GM23248 (cell line): ENCODE data around the gene TMEM250. TPM values are rescaled to one million over a fixed set of nuclear protein-coding genes. Genes with fewer than 3 reads are reported as not detected.
A peak's percentile ranks its signal among the peaks of the same experiment; 100 is the strongest.

Experiments used
- DNase-seq: peaks from one replicate; pipeline ENCODE4 v3.0.0-alpha.2; 2015
- H2AFZ ChIP-seq: fragments of 200-600 bp; sonication (generic); 2 replicates; pipeline ENCODE4 v1.6.1; 2016; ENCODE audit warnings: antibody characterized with exemption
- H3F3A ChIP-seq: fragments of 200-600 bp; sonication (generic); 2 replicates; pipeline ENCODE4 v1.6.1; 2016; ENCODE audit warnings: mild to moderate bottlenecking, antibody characterized with exemption, mixed run types; ENCODE audit not compliant: insufficient read depth
- H3K27ac ChIP-seq: fragments of 200-600 bp; sonication (generic); 2 replicates; pipeline ENCODE4 v1.5.1; 2016; ENCODE audit warnings: mild to moderate bottlenecking
- H3K27me3 ChIP-seq: fragments of 200-600 bp; sonication (generic); replicated peaks from 2 replicates; pipeline ENCODE4 v1.6.1; 2016; ENCODE audit warnings: mild to moderate bottlenecking; ENCODE audit not compliant: insufficient read depth
- H3K36me3 ChIP-seq: fragments of 200-600 bp; sonication (generic); 2 replicates; pipeline ENCODE4 v1.6.1; 2016; ENCODE audit warnings: low read depth, mild to moderate bottlenecking
- H3K4me1 ChIP-seq: fragments of 200-600 bp; sonication (generic); 2 replicates; pipeline ENCODE4 v1.6.1; 2016; ENCODE audit warnings: mild to moderate bottlenecking; ENCODE audit not compliant: insufficient read depth
- H3K4me2 ChIP-seq: fragments of 200-600 bp; sonication (generic); one replicate; pipeline ENCODE4 v1.6.1; 2016; ENCODE audit warnings: mild to moderate bottlenecking; ENCODE audit not compliant: unreplicated experiment
- H3K4me3 ChIP-seq: fragments of 200-600 bp; sonication (generic); 2 replicates; pipeline ENCODE4 v1.5.1; 2016; ENCODE audit warnings: mild to moderate bottlenecking
- H3K79me2 ChIP-seq: fragments of 200-600 bp; sonication (generic); 2 replicates; pipeline ENCODE4 v1.6.1; 2016; ENCODE audit warnings: mild to moderate bottlenecking; ENCODE audit not compliant: insufficient read depth
- H3K9ac ChIP-seq: fragments of 200-600 bp; sonication (generic); 2 replicates; pipeline ENCODE4 v1.6.1; 2016; ENCODE audit warnings: mild to moderate bottlenecking
- H3K9me2 ChIP-seq: fragments of 200-600 bp; sonication (generic); 2 replicates; pipeline ENCODE4 v1.6.1; 2016; ENCODE audit warnings: mixed run types, mild to moderate bottlenecking, moderate library complexity; ENCODE audit not compliant: insufficient read depth
- H3K9me3 ChIP-seq: fragments of 200-600 bp; sonication (generic); one replicate; pipeline ENCODE4 v1.6.1; 2017; ENCODE audit warnings: low read depth
- H4K20me1 ChIP-seq: fragments of 200-600 bp; sonication (generic); 2 replicates; pipeline ENCODE4 v1.6.0; 2016; ENCODE audit not compliant: insufficient read depth
- EZH2 ChIP-seq: fragments of 200-600 bp; sonication (generic); IDR thresholded peaks from 2 replicates; pipeline ENCODE4 v1.6.1; 2018; ENCODE audit warnings: antibody characterized with exemption, mild to moderate bottlenecking; ENCODE audit not compliant: insufficient read depth, poor library complexity, severe bottlenecking
- EZH2phosphoT487 ChIP-seq: fragments of 200-600 bp; sonication (generic); IDR thresholded peaks from 2 replicates; pipeline ENCODE4 v1.6.1; 2018; ENCODE audit warnings: antibody characterized with exemption, moderate library complexity, mild to moderate bottlenecking, low read depth; ENCODE audit not compliant: insufficient read depth
- WGBS, 2 experiments: methylation state at CpG; one replicate each; pipeline ENCODE4 v1.1.6; 2015 to 2017; ENCODE audit warnings: low lambda C conversion rate in 2 of 2, low coverage in 1 of 2; ENCODE audit errors: missing lambda C conversion rate in 2 of 2; 5-methylcytosine and 5-hydroxymethylcytosine counted together
- in situ Hi-C: fragments of 300-500 bp; cut with MboI; formaldehyde crosslinking; loops from 2 replicates; pipeline ENCODE4 v1.15.0; 2020
- polyA plus RNA-seq: library from polyadenylated mRNA; unstranded; fragments of >200 nt; fragmentation: Nextera tagmentation; extraction: Ambion mirVana; gene quantifications from 2 replicates; pipeline ENCODE4 v1.2.1, GENCODE V29; 2016
- total RNA-seq: library from RNA; depleted of rRNA; stranded (reverse); fragments of >200 nt; shearing (Covaris generic); gene quantifications from 2 replicates; pipeline ENCODE4 v1.2.3, GENCODE V29; 2014; rRNA removed

Gene TMEM250
- total RNA-seq = 69.7 and 94.0 TPM in 2 replicates
- 25.2 and 25.9 TPM in 2 replicates for polyA plus RNA-seq

- Histone ChIP-seq H3K4me1 (peaks cover 5% of the 10 kb centered on the region; the same call in 1 of the 2 replicates), H3K9ac (peak within 1 kb of the TSS; percentile 84), H3K9me3 (no peaks in the 10 kb centered on the region), H3F3A (no peaks in the 10 kb centered on the region), H3K36me3 (no peaks in the 10 kb centered on the region), H3K4me2 (peak within 1 kb of the TSS; percentile 84), H3K9me2 (no peaks in the 10 kb centered on the region), H4K20me1 (no peaks in the 10 kb centered on the region), H3K4me3 (peak within 1 kb of the TSS; percentile 76), H3K79me2 (peaks cover 17% of the 10 kb centered on the region), H2AFZ (peak within 1 kb of the TSS; percentile 46), H3K27me3 (no peaks in the 10 kb centered on the region), H3K27ac (peak within 1 kb of the TSS; percentile 71)
- peak; percentile 99 for DNase-seq
- TF ChIP-seq EZH2 (no peak), EZH2phosphoT487 (no peak)
- in situ Hi-C loops = no loop called here
- WGBS, 2 experiments = 0 to 2% methylated on average over 75 to 104 of the region's 112 CpGs
Observed at GRCh38 chr9:136118320-136119060, at the start of gene TMEM250. Gene TMEM250 (minus strand): TSS chr9:136118875. CDS start chr9:136116900, 1,975 bp downstream.

GRCh38 chr9:136163248-136163850 lies 44.7 kb upstream of the TMEM250 start:
- Histone ChIP-seq H4K20me1 (no peaks in the 10 kb centered on the region), H3K4me1 (no peaks in the 10 kb centered on the region), H3F3A (no peaks in the 10 kb centered on the region), H3K27ac (no peak overlapping the region), H3K27me3 (peaks cover 31% of the 10 kb centered on the region), H2AFZ (no peak overlapping the region), H3K4me3 (no peak overlapping the region), H3K9me3 (no peaks in the 10 kb centered on the region), H3K9me2 (no peaks in the 10 kb centered on the region), H3K9ac (no peak overlapping the region), H3K79me2 (no peaks in the 10 kb centered on the region), H3K4me2 (no peak overlapping the region), H3K36me3 (no peaks in the 10 kb centered on the region)
- in situ Hi-C loops = no loop called here
- TF ChIP-seq EZH2phosphoT487 (no peak), EZH2 (no peak)
- WGBS, 2 experiments = 14 to 30% methylated on average over 1 of the region's 1 CpG
- no peak for DNase-seq

- Histone ChIP-seq H3F3A (no peaks in the 10 kb centered on the region), H3K9ac (no peak overlapping the region), H3K27me3 (peaks cover 35% of the 10 kb centered on the region), H3K9me3 (no peaks in the 10 kb centered on the region), H3K4me3 (no peak overlapping the region), H3K4me2 (no peak overlapping the region), H3K9me2 (no peaks in the 10 kb centered on the region), H4K20me1 (no peaks in the 10 kb centered on the region), H3K27ac (no peak overlapping the region), H2AFZ (no peak overlapping the region), H3K79me2 (no peaks in the 10 kb centered on the region), H3K36me3 (no peaks in the 10 kb centered on the region), H3K4me1 (no peaks in the 10 kb centered on the region)
- no peak for TF ChIP-seq EZH2
- no peak for TF ChIP-seq EZH2phosphoT487
- in situ Hi-C loops = no loop called here
- no peak for DNase-seq
- WGBS, 2 experiments = 45 to 47% methylated on average over 10 of the region's 10 CpGs
Observed at GRCh38 chr9:136160995-136161610, 42.4 kb upstream of the TMEM250 start.

DNA sequence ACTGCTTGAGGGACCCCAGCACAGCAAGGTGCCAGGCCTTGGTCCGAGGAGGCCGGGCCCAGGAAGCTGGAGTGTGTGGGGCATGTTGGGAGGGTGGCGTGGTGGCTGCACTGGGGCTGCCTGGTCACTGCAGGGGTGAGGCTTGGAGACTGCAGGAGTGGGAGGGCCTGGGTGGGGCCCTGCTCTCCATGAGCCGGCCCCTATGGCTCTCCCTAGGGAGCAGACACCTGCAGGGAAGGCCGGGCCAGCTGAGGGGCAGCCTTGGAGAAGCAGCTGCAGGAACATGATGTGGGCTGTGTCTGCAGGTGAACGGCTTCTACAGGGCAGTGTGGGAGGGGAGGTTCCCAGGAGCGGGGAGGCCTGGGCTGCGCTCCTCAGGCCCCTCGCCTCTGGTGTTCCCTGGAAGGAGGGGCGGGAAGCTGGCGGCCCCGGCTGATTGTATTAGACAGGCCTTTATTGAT lies 41.7 kb upstream of the TMEM250 start:
- H3K9me3 ChIP-seq = no peaks in the 10 kb centered on the region
- H3K27me3 ChIP-seq = peaks cover 29% of the 10 kb centered on the region
- H3K79me2 ChIP-seq = no peaks in the 10 kb centered on the region
- H2AFZ ChIP-seq = no peak overlapping the region
- no peaks in the 10 kb centered on the region for H4K20me1 ChIP-seq
- in situ Hi-C loops = no loop called here
- H3K4me3 ChIP-seq = no peak overlapping the region
- H3K9me2 ChIP-seq = no peaks in the 10 kb centered on the region
- H3K4me1 ChIP-seq = no peaks in the 10 kb centered on the region
- DNase-seq = no peak
- no peak overlapping the region for H3K27ac ChIP-seq
- 54 to 66% methylated on average over 11 to 12 of the region's 12 CpGs for WGBS, 2 experiments
- H3F3A ChIP-seq = no peaks in the 10 kb centered on the region
- no peak for TF ChIP-seq EZH2
- TF ChIP-seq EZH2phosphoT487 = no peak
- no peak overlapping the region for H3K4me2 ChIP-seq
- H3K36me3 ChIP-seq = no peaks in the 10 kb centered on the region
- H3K9ac ChIP-seq = no peak overlapping the region
